ENCODE measurements around the gene UBE2O.

Gene UBE2O

DNA sequence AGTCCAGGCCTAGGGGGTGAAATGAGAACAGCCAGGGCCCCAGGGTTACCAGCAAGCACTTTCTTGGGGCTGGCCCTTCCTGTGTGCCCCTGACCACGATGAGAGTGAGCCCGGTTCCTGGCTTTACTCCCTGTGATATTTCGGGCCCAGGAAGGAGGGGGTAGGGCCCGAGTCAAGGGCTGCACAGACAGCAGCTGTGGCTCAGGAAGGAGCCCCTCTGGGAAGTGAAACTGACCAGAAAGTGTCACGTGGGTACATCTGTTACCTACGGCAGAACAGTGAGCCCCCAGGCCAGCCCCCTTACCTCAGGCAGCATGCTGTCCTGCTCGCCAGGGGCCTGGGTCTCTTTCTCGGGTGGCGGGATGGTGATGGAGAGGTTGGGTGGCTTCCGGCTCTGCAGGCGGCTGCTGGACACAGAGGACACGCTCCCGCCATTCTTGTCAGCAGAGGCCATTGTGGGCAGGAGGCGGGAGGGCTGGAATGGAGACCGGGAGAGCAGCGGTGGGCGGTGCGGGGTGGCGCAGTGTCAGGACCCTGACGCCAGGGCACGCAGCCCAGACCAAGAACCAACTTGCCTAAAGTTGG lies 28.2 kb upstream of the UBE2O start:
- no peaks in the 10 kb centered on the region for H3K9me2 ChIP-seq (replicated peaks; ENCODE audit: control insufficient read depth, low read length)
- H3K9me3 ChIP-seq (ENCODE audit: control insufficient read depth, insufficient read depth, low read length): no peaks in the 10 kb centered on the region
- H3K27ac ChIP-seq (ENCODE audit: low read depth, low read length): peak overlapping the region; percentile 96
- H3K4me1 ChIP-seq (ENCODE audit: control insufficient read depth, low read length): peaks cover 68% of the 10 kb centered on the region
- no peaks in the 10 kb centered on the region for H4K20me1 ChIP-seq (ENCODE audit: control insufficient read depth, insufficient read depth, low read depth, low read length)
- H3K27me3 ChIP-seq (ENCODE audit: control insufficient read depth, low read length): no peaks in the 10 kb centered on the region
- peaks cover 41% of the 10 kb centered on the region for H3K36me3 ChIP-seq (ENCODE audit: control insufficient read depth, low read length)
- peak overlapping the region; percentile 74 for H3K4me3 ChIP-seq (ENCODE audit: low read length)
- peaks cover 19% of the 10 kb centered on the region for H3F3A ChIP-seq (ENCODE audit: control insufficient read depth, insufficient read depth)
- no peaks in the 10 kb centered on the region; the same call in none of the 2 replicates for H3K79me2 ChIP-seq (ENCODE audit: control insufficient read depth, low read length)
- peak overlapping the region; percentile 100 for H3K4me2 ChIP-seq (ENCODE audit: low read length)
- TF ChIP-seq, protein P1, sequence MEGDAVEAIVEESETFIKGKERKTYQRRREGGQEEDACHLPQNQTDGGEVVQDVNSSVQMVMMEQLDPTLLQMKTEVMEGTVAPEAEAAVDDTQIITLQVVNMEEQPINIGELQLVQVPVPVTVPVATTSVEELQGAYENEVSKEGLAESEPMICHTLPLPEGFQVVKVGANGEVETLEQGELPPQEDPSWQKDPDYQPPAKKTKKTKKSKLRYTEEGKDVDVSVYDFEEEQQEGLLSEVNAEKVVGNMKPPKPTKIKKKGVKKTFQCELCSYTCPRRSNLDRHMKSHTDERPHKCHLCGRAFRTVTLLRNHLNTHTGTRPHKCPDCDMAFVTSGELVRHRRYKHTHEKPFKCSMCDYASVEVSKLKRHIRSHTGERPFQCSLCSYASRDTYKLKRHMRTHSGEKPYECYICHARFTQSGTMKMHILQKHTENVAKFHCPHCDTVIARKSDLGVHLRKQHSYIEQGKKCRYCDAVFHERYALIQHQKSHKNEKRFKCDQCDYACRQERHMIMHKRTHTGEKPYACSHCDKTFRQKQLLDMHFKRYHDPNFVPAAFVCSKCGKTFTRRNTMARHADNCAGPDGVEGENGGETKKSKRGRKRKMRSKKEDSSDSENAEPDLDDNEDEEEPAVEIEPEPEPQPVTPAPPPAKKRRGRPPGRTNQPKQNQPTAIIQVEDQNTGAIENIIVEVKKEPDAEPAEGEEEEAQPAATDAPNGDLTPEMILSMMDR (IDR thresholded peaks at IDR 0.05; ENCODE audit: low read depth, low read length, poor library complexity, severe bottlenecking): no peak
- TF ChIP-seq EZH2phosphoT487 (IDR thresholded peaks at IDR 0.05; ENCODE audit: borderline replicate concordance, low read length): no peak

DNA sequence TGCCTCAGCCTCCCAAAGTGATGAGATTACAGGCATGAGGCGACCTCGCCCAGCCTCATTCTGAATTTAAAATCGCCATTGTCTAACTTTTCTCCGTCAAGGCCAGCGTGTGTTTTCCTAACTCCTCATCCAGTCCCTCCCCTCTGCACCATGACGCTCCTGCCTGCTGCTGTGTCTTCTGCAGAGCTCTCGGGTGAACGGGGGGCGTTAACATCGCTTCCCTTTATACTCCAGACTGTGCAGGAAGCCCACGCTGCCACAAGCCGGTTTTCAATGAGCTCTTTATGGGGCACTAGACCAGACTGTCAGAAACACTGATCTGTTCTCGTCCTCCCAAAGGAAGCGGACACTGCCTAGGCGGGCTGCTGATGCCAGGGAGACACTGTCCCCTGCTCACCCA lies 27.7 kb upstream of the UBE2O start:
- Histone ChIP-seq H3F3A (ENCODE audit: control insufficient read depth, insufficient read depth) (peaks cover 18% of the 10 kb centered on the region), H3K9me3 (ENCODE audit: control insufficient read depth, insufficient read depth, low read length) (no peaks in the 10 kb centered on the region), H3K79me2 (ENCODE audit: control insufficient read depth, low read length) (no peaks in the 10 kb centered on the region; the same call in none of the 2 replicates), H3K4me3 (ENCODE audit: low read length) (peak overlapping the region; percentile 74), H3K36me3 (ENCODE audit: control insufficient read depth, low read length) (peaks cover 41% of the 10 kb centered on the region), H3K27me3 (ENCODE audit: control insufficient read depth, low read length) (no peaks in the 10 kb centered on the region), H3K4me2 (ENCODE audit: low read length) (peak overlapping the region; percentile 100), H3K9me2 (replicated peaks; ENCODE audit: control insufficient read depth, low read length) (no peaks in the 10 kb centered on the region), H3K27ac (ENCODE audit: low read depth, low read length) (peak overlapping the region; percentile 96), H3K4me1 (ENCODE audit: control insufficient read depth, low read length) (peaks cover 63% of the 10 kb centered on the region), H4K20me1 (ENCODE audit: control insufficient read depth, insufficient read depth, low read depth, low read length) (no peaks in the 10 kb centered on the region)
- TF ChIP-seq, protein P1 (IDR thresholded peaks at IDR 0.05; ENCODE audit: low read depth, low read length, poor library complexity, severe bottlenecking): no peak
- no peak for TF ChIP-seq EZH2phosphoT487 (IDR thresholded peaks at IDR 0.05; ENCODE audit: borderline replicate concordance, low read length)

DNA sequence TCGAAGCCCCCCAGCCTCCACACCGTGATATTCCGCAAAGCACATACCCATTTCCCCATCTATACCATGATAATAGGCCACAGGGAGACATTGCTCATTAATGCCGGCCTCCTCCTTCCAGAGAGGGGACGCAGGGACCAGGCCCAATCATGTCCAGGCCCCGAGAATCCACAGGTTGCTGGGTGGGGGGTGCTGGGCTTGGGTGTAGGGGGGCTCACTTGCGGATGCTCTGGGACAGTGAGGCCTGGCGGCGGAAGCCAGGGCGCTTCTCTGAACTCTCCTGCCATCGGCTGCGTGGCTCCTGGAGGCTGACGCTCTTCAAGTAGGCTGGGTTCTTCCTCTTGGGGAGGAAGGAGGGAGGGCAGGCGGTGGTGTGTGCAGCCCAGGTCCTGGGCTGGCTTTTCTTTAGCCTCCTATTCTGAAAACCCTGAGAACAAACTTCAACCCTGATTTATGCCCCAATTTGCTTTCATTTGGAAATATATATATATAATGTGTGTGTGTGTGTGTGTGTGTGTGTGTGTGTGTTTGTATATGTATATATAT lies 26.6 kb upstream of the UBE2O start:
- Histone ChIP-seq H3K79me2 (ENCODE audit: control insufficient read depth, low read length) (no peaks in the 10 kb centered on the region; the same call in none of the 2 replicates), H3K36me3 (ENCODE audit: control insufficient read depth, low read length) (peaks cover 45% of the 10 kb centered on the region), H3K9me2 (replicated peaks; ENCODE audit: control insufficient read depth, low read length) (no peaks in the 10 kb centered on the region), H3K4me2 (ENCODE audit: low read length) (peak overlapping the region; percentile 53), H3K4me1 (ENCODE audit: control insufficient read depth, low read length) (peaks cover 53% of the 10 kb centered on the region), H3K27me3 (ENCODE audit: control insufficient read depth, low read length) (no peaks in the 10 kb centered on the region), H3K9me3 (ENCODE audit: control insufficient read depth, insufficient read depth, low read length) (no peaks in the 10 kb centered on the region), H4K20me1 (ENCODE audit: control insufficient read depth, insufficient read depth, low read depth, low read length) (no peaks in the 10 kb centered on the region), H3K4me3 (ENCODE audit: low read length) (peak overlapping the region; percentile 50), H3K27ac (ENCODE audit: low read depth, low read length) (peak overlapping the region; percentile 96), H3F3A (ENCODE audit: control insufficient read depth, insufficient read depth) (peaks cover 18% of the 10 kb centered on the region)
- TF ChIP-seq, protein P1 (IDR thresholded peaks at IDR 0.05; ENCODE audit: low read depth, low read length, poor library complexity, severe bottlenecking): no peak
- TF ChIP-seq EZH2phosphoT487 (IDR thresholded peaks at IDR 0.05; ENCODE audit: borderline replicate concordance, low read length): no peak
